ENCODE measurements around the gene NUDC.

NUDC gene

DNA sequence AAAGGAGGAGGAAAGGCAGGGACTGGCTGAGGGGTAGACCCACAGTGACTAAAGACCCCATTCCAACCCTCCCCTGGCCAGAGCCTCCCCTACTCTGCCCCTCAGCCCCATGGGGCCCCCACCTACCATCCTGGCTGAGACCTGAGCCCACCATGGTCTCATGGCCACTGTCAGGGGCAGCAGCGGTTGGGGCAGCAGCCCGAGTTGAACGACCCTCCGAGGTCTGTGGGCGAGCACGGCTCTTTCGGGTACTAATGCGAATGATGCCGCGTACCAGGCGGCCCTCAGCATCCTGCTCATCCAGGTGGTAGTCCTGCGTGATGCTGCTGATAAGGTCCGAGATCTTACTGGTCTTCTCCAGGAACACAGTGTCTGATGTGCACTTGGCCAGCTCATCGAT, 29.7 kb downstream of the NUDC start:
- no peak for DNase-seq (ENCODE audit: low spot score)

DNA sequence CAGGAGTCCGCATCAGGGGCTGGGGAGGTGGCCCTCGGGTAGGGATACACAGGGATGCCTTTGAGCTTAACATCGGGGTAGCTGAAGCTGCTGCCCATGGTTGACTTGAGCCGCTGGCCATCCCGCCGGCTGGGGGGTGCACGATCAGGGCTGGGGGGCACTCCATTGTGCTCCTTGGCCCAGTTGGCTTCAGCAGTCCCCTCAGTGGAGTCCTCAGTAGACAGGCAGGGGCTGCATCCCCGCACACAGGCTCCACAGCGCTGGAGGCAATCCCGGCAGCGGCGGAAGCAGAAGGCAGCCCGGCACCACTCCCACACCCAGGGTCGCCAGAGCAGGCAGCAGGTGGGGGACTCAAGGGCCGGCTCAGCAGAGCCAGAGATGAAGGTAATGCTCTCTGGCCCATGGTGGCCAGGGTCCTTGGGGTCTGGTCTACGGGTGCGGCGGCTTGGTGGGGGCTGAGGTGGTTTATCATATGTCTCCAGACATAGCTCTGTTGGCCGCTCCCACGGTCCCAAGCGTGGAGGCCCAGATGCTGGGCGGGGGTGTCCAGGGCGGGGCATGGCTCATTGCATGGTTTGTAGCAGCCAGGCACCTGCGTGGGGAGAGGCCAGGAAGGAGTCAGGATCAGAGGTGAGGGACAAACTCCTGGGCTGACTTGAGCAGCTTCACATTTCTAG, 30.4 kb downstream of the NUDC start:
- no peak for DNase-seq (ENCODE audit: low spot score)

DNA sequence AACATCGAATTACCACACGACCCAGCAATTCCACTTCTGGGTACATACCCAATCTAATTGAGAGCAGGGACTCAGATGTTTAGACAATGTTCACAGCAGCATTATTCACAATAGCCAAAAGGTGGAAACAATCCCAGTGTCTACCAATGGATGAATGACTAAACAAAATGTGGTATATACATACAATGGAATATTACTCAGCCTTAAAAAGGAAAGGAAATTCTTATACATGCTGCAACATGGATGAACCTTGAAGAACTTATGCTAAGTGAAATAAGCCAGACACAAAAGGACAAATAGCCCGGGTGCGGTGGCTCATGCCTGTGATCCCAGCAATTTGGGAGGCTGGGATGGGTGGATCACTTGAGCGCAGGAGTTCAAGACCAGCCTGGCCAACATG, 31.8 kb downstream of the NUDC start:
- no peak for DNase-seq (ENCODE audit: low spot score)

DNA sequence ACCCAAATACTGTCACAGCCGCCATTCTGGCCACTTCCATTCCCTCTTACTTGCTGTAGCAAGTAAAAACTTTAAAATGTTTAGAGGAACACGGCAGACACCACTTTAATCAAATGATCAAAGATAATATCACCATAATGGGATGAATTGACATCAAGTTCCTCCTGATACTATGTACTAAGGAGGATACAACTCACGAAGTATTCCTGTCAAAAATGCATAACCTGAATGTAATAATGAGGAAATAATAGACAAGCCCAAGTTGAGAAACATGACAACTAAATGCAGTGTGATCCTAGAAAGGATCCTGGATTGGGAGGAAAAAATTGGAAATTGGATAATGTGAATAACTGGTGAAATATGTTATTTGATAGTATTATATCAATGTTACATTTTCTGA, 34.8 kb downstream of the NUDC start:
- no peak for DNase-seq (ENCODE audit: low spot score)

DNA sequence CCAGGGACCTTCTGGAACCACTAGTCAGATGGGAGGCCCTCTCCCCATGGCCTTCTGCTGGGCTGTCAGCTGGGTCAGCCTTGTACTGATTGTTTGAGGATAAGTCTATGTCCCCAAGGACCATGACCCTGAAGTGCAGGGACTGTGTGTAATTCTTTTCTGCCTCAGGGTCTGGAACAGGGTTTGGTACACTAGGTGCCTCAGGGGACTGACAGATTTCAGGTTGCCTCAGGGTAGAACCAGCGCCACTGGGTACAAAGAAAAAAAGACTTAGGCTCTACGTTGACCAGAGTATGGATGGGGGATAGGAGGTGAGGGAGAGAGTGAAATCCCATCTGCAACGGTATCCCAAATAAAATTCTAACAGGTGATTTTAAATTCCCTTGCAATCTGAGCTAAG, 35.8 kb downstream of the NUDC start:
- no peak for DNase-seq (ENCODE audit: low spot score)

DNA sequence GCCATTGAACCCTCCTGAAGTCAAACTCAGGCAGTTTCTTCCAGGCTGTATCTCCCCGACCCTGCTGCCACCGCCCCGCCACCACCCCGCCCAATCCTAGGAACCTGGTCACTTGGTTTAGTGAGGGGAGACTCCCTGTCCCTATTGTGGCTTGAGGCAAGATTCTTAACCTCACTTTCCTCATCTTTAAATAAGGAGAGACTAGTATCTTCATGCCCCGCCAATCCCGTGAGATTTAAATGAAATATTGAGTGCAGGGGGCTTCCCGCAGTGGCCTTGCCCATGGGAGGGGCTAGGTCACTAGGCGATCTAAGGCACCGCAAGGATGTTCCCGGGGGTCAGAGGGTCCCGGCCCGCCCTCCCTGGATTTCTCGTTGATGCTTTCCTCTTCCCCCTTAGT, 37.7 kb downstream of the NUDC start:
- DNase-seq (ENCODE audit: low spot score), result no peak

DNA sequence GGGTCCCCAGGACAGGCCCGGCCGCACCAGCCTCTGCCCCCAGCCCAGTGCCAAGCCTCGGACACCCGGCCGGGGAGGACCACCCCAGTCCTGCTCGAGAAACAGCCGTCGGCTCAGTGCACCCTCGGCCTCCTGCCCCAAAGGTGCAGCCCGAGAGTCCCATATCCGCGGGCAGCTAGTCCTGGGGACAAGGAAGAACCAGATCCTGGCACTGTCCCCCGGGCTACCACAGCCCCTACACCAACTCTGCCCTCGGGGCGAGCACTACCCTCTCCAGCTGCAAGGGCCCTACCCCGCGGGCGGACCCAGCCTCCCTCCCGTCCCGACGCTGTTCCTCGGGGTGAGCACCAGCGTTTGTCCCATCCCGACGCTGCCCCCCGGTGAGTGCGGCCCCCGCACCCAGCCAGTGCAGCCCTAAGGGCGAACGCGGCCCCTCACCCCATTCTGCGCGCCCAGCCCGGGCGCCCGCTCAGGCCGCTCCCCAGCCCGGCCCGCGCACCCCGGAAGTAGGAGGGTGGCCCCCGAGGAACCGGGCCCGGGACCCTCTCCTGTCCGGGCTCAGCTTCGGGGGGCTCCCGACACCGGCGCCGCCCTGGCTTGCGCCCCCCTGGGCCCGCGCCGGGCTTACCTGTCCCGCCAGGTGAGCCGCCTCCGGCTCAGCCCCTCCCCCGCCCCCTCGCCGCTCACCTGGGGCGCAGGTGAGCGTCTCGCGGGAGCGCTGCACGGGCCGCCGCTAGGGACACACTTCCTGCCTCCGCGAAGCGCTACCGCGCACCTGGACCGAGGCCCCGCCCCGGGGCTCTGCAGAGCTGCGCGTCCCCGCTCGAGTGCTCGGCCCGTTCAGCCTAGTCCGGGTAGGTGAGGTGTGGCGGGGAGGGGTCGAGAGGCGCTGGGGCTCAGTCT, 38.4 kb downstream of the NUDC start, which contains the start of gene KDF1:
TSS of gene KDF1 (minus strand) at position 747 of the 903 bp plus-strand sequence. CDS start 8,088 bp downstream, outside the sequence.
- peak; percentile 52 for DNase-seq (ENCODE audit: low spot score)

DNA sequence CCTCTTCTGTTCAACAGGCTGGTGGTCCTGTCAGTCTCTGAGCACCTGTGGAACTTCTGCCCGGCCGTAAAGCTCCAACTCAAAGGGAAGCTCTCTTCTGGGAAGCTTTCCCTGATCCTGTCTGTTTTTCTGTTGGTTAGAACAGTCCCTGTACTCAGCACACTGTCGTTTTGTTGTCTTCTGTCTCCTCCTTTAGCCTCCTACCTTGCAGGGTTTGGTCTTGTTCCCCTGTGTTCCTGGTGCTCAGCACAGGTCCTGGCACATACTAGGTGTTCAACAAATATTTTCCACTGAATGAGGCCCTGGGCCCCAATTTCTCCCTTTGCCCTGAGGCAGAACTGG, 39.1 kb downstream of the NUDC start:
- no peak for DNase-seq (ENCODE audit: low spot score)

DNA sequence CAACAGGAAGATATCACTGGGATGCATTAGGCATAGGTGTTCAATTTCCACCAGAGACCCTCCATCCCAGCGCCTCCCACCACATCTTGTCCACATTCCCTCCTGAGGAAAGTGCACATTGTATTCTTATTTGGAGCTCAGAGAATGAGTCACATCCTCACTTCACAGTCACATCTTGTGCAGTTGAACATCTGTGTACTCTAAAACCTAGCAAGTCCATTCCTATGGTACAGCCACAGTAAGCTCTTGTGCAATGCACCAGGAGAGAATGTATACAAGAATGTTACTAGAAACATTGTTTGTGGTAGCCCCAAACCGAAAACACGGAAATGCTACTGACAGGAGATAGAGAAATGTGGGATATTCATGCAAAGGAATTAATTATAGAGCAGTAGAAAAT, 40.3 kb downstream of the NUDC start:
- DNase-seq (ENCODE audit: low spot score), result no peak

DNA sequence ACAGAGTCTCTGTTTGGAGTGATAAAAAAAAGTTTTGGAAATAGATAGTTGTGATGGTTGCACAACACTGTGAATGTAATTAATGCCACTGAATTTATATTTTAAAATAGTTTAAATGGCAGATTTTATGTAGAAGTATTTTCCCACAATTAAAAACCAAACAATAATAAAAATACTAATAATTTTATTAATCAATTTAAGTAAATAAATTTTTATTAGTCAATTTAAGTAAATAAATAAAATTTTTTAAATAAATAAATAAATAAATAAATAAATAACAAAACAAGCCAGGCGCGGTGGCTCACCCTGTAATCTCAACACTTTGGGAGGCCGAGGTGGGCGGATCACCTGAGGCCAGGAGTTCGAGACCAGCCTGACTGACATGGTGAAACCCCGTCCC, 43.7 kb downstream of the NUDC start:
- no peak for DNase-seq (ENCODE audit: low spot score)

DNA sequence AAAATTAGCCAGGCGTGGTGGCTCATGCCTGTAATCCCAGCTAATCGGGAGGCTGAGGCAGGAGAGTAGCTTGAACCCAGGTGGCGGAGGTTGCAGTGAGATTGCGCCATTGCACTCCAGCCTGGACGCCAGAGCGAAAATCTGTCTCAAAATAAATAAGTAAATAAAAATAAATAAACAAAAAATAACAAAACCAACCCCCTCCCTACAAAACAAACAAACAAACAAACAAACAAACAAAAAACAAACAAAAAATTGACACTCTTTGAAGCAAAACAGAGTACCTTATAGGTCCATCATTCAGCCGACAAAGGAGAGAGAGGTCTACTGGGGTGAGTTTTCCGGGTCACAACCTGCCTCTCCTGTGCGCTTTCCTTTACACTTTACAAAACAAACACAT, 44.1 kb downstream of the NUDC start:
- DNase-seq (ENCODE audit: low spot score), result no peak

DNA sequence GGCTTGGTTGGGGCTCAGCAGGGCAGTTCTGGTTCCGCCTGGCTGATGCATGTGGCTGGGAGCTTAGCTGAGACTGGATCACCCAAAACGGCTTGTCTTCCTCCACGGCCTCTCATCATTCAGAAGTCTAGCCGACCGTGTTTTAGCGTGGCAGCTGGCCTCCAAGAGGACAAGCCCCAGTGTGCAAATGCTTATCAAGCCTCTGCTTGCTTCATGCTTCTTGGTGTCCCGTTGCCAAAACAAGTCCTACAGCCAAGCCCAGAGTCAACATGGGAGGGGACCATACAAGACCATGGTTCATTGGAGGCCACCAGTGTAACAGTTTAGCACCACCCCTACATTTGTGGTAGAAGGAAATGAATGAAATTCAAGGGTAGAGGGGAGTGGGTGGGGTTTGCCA, 49.3 kb downstream of the NUDC start:
- DNase-seq (ENCODE audit: low spot score), result no peak

DNA sequence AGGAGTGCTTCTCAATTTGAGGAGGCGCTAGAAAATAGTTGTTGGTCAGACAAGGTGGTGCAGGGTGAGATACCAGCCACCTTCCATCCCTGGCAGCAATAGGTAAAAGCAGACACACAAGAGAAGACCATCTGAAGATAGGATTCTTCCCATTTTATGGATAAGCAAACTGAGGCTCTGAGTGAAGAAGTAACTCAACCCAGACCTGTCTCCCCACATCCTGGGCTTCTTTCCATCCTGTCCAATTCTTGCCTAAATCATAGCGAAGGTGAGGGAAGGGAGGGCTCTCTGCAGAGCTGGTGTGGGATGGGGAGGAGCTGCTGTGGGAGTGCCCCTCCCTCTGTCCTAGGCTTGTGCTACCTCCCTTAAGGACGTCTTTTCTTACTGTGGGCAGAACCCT, 50.0 kb downstream of the NUDC start:
- DNase-seq (ENCODE audit: low spot score), result no peak

DNA sequence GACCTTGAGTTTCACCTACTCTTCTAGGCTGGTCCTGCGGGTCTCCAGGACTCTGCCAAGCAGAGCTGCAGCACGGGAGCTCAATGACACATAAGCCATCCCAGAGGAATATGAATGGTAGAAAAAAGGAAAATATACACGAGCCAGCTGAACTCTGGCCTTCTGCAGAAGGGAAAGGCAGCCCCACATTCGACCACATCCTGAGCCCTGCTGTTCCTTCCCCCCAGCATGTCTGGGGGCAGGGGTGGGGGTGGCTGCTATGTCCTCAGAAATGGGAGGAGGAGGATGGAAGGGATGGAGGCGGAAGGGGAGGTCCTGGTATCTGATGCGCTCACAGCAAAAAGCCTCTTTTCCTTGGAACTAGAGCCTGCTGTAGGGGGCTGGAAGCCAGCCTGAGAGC, 50.8 kb downstream of the NUDC start:
- DNase-seq (ENCODE audit: low spot score), result no peak

DNA sequence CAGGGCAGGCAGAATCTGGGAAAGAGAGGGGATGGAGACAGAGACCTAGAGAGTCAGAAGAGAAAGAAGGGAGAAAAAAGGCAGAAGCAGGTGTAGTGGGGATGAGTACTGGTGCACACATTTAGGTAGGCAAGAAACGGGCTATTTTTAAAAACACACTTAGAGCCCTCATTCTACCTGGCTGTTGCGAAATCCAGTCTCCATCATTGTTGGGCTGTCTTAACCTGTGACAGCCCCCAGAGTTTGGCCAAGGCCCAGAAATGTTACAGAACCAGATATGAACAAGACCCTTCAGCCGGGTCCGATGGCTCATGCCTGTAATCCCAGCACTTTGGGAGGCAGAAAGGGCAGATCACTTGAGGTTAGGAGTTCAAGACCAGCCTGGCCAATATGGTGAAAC, 51.3 kb downstream of the NUDC start:
- DNase-seq (ENCODE audit: low spot score), result no peak

DNA sequence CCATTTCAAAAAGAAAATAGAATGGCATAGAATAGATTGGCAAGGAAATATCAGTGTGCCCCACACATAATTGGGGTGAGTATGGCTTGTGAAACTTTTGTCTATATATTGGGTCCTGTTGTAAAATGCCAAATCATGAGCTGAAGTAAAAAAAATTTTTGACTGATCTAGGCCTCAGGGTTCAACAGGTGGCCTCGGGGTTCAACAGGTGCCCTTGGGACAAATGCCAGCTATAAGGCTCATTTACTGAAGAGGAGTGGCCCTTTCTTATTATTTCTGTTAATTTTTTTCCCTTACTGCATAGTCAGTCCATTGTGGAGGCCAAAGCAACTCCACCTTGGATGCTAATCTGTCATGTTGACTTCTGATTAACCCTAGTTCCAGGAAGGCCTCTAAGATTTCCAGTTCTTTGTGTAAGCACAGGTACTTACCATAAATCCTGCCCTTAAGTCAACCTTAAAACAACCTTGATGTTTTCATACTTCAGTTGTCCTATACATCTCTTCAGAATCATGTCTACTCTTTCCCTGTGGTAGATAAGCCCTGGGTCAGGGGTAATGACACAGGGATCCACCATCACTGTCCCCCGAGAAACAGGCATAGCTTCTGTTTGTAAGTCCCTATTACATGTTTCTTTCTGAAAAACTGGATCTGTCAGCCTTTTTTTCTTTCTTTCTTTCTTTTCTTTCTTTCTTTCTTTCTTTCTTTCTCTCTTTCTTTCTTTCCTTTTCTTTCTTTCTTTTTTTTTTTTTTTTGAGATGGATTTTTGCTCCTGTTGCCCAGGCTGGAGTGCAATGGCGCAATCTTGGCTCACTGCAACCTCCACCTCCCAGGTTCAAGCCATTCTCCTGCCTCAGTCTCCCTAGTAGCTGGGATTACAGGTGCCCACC, 55.3 kb downstream of the NUDC start:
- no peak for DNase-seq (ENCODE audit: low spot score)

DNA sequence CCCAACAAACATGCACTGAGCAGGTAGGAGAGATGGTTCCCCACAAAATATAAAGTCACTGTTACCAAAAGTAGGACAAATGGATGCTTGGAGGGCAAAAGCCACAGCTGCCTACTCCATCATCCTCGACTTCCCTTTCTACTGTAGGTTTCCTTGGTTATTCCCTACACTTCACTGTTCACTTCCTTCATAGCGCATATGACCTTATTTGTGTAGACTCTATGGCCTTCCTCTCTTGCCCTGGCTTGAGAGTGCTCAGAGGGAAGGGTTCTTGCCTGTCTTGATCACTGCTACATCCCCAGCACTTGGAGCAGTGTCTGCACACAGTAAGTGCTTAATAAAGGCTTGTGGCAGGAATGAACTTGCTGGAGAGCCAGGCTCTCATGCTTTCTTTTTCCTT, 57.4 kb downstream of the NUDC start:
- DNase-seq (ENCODE audit: low spot score), result no peak

DNA sequence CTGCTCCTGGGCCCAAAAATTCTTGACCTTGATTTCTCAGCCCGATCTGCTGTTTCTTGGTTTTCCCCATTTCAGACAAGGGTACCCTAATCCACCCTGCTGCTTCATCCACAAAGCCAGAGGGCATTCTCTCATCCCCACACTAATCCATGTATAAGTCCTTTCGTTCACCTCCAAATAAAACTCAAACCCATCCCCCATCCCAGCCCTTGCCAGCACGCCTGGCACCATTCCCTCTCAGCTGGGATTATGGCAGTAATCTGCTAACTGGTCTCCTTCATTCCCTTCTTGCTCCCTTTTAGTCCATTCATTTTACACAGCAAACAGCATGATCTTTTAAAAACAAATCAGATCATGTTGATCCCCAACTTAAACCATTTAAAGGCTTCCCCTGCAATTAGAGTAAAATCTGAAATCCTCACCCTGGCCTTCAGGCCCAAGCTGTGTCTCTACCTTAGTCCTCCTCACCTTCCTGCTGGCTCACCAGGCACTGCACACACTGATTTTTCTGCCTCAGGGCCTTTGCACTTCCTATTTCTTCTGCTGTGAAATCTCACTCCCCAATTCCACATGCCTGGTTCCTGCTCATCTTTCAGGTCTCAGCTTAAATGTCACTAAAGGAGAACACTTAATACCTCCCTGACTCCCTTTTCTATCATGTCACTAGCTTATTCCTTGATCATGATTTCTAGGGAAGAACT, 59.8 kb downstream of the NUDC start:
- DNase-seq (ENCODE audit: low spot score), result no peak

DNA sequence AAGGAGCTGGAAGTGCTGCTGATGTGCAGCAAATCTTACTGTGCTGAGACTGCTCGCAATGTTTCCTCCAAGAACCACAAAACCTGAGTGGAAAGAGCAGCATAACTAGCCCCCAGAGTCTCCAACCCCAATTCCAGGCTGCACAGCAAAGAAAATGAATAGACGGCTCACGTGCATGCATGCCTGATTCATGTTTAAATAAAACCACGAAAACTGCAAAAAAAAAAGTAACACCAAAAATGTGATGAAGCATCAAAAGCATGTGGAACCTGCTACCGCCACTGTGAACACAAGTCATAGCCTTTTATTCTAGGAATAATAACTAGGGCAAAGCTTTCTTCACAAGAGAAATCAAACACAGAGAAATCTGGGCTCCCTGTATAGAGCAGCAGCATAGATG, 62.3 kb downstream of the NUDC start:
- DNase-seq (ENCODE audit: low spot score), result no peak

DNA sequence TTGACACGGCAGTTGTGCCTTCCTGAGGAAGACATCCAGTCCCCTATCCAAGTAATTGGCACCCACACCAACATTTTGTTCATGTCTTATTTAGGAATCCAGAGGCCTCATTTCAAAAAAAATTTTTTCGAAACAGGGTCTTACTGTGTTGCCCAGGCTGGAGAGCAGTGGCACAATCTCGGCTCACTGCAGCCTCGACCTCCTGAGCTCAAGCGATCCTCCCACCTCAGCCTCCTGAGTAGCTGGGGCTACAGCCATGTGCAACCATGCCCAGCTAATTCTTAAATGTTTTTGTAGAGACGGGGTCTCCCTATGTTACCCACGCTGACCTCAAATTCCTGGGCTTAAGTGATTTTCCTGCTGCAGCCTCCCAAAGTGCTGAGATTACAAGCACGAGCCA, 62.7 kb downstream of the NUDC start:
- DNase-seq (ENCODE audit: low spot score), result no peak

DNA sequence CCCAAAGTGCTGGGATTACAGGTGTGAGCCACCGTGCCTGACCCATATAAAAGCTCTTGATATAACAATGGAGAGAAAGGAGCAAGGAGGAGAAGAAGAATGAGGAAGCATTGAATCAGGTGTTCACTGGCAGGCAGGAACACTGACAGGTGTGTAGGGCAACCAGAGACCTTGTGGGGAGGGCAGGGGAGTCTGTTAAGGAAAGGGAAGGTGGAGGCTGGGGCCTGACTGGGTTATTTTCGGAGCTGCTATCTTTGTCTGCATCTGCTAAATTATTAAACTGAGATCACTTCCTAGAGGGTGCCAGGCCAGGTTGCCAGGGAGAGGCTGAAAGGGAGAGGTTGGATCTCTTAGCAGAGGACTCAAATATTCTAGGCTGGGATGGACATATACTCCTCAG, 65.1 kb downstream of the NUDC start:
- no peak for DNase-seq (ENCODE audit: low spot score)

All from CD4-positive, alpha-beta T cell treated with Interleukin-15 for 4 hours (primary cell).